OCI-LY1 (cell line): Measurements from ENCODE around the gene LONRF2.

Experiments used
- H2AFZ ChIP-seq: fragments of 200-600 bp; sonication (generic), shearing (Covaris generic); 2 replicates; pipeline ENCODE4 v1.6.0; 2014; ENCODE audit warnings: antibody characterized with exemption, mild to moderate bottlenecking, low read length
- H3F3A ChIP-seq: fragments of 200-600 bp; sonication (generic), shearing (Covaris generic); 2 replicates; pipeline ENCODE4 v1.6.0; 2014; ENCODE audit warnings: mild to moderate bottlenecking, antibody characterized with exemption, low read length, moderate library complexity; ENCODE audit not compliant: insufficient read depth
- H3K27ac ChIP-seq: fragments of 200-600 bp; sonication (generic); 2 replicates; pipeline ENCODE4 v1.5.1; 2014; ENCODE audit warnings: low read length, mixed run types, mild to moderate bottlenecking, low read depth; ENCODE audit not compliant: poor library complexity, severe bottlenecking
- H3K27me3 ChIP-seq: fragments of 200-600 bp; sonication (generic); 2 replicates; pipeline ENCODE4 v1.6.0; 2014; ENCODE audit warnings: antibody characterized with exemption, mild to moderate bottlenecking, low read length, moderate library complexity; ENCODE audit not compliant: insufficient read depth
- H3K36me3 ChIP-seq: fragments of 200-600 bp; sonication (generic); 2 replicates; pipeline ENCODE4 v1.6.1; 2014; ENCODE audit warnings: mild to moderate bottlenecking, antibody characterized with exemption, low read length, moderate library complexity, mixed read lengths; ENCODE audit not compliant: insufficient read depth
- H3K4me1 ChIP-seq: fragments of 200-600 bp; sonication (generic); 2 replicates; pipeline ENCODE4 v1.5.1; 2014; ENCODE audit warnings: mild to moderate bottlenecking, low read length, moderate library complexity; ENCODE audit not compliant: insufficient read depth, severe bottlenecking
- H3K4me2 ChIP-seq: fragments of 200-600 bp; sonication (generic), shearing (Covaris generic); 2 replicates; pipeline ENCODE4 v1.6.1; 2014; ENCODE audit warnings: low read length
- H3K4me3 ChIP-seq: fragments of 200-600 bp; sonication (generic); 2 replicates; pipeline ENCODE4 v1.5.1; 2014; ENCODE audit warnings: low read length, low read depth, mild to moderate bottlenecking, mixed read lengths; ENCODE audit not compliant: poor library complexity, severe bottlenecking
- H3K79me2 ChIP-seq: fragments of 200-600 bp; shearing (Covaris generic); 2 replicates; pipeline ENCODE4 v1.6.1; 2016; ENCODE audit warnings: mixed run types, low read length, mixed read lengths; ENCODE audit not compliant: insufficient read depth
- H3K9ac ChIP-seq: fragments of 200-600 bp; sonication (generic), shearing (Covaris generic); 2 replicates; pipeline ENCODE4 v1.6.1; 2014; ENCODE audit warnings: mild to moderate bottlenecking, low read length, mixed read lengths
- H3K9me2 ChIP-seq: fragments of 200-600 bp; sonication (generic), shearing (Covaris generic); 2 replicates; pipeline ENCODE4 v1.6.1; 2014; ENCODE audit warnings: low read depth, mild to moderate bottlenecking, low read length, mixed read lengths
- H3K9me3 ChIP-seq: fragments of 200-600 bp; shearing (Covaris generic); 2 replicates; pipeline ENCODE4 v1.6.1; 2014; ENCODE audit warnings: low read length, mixed read lengths
- H4K20me1 ChIP-seq: fragments of 200-600 bp; sonication (generic), shearing (Covaris generic); 2 replicates; pipeline ENCODE4 v1.6.0; 2016; ENCODE audit warnings: mild to moderate bottlenecking, low read length; ENCODE audit not compliant: insufficient read depth
- EZH2 ChIP-seq: fragments of 200-600 bp; sonication (generic), shearing (Covaris generic); IDR thresholded peaks from 2 replicates; pipeline ENCODE4 v1.8.0; 2017; ENCODE audit warnings: borderline replicate concordance, mixed run types, mild to moderate bottlenecking, antibody characterized with exemption, low read length, moderate library complexity, mixed read lengths
- TF ChIP-seq, protein P1 (sequence below): fragments of 200-600 bp; sonication (generic), shearing (Covaris generic); IDR thresholded peaks from 2 replicates; pipeline ENCODE4 v1.5.1; 2017; ENCODE audit warnings: mild to moderate bottlenecking, antibody characterized with exemption, low read length, moderate library complexity, mixed read lengths

The LONRF2 gene

GRCh38 chr2:100359576-100359975 is 37.3 kb upstream of the LONRF2 start:
- no peaks in the 10 kb centered on the region for H3K9me3 ChIP-seq
- no peak overlapping the region for H3K27ac ChIP-seq
- no peaks in the 10 kb centered on the region for H3F3A ChIP-seq
- H2AFZ ChIP-seq: no peak overlapping the region
- no peak overlapping the region for H3K9ac ChIP-seq
- H3K4me3 ChIP-seq: no peak overlapping the region
- no peaks in the 10 kb centered on the region for H3K4me1 ChIP-seq
- H3K79me2 ChIP-seq: no peaks in the 10 kb centered on the region
- no peaks in the 10 kb centered on the region for H3K9me2 ChIP-seq
- H3K27me3 ChIP-seq: no peaks in the 10 kb centered on the region
- no peaks in the 10 kb centered on the region for H4K20me1 ChIP-seq
- TF ChIP-seq EZH2: no peak
- TF ChIP-seq, protein P1, sequence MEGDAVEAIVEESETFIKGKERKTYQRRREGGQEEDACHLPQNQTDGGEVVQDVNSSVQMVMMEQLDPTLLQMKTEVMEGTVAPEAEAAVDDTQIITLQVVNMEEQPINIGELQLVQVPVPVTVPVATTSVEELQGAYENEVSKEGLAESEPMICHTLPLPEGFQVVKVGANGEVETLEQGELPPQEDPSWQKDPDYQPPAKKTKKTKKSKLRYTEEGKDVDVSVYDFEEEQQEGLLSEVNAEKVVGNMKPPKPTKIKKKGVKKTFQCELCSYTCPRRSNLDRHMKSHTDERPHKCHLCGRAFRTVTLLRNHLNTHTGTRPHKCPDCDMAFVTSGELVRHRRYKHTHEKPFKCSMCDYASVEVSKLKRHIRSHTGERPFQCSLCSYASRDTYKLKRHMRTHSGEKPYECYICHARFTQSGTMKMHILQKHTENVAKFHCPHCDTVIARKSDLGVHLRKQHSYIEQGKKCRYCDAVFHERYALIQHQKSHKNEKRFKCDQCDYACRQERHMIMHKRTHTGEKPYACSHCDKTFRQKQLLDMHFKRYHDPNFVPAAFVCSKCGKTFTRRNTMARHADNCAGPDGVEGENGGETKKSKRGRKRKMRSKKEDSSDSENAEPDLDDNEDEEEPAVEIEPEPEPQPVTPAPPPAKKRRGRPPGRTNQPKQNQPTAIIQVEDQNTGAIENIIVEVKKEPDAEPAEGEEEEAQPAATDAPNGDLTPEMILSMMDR: no peak
- no peaks in the 10 kb centered on the region for H3K36me3 ChIP-seq
- no peak overlapping the region for H3K4me2 ChIP-seq

DNA sequence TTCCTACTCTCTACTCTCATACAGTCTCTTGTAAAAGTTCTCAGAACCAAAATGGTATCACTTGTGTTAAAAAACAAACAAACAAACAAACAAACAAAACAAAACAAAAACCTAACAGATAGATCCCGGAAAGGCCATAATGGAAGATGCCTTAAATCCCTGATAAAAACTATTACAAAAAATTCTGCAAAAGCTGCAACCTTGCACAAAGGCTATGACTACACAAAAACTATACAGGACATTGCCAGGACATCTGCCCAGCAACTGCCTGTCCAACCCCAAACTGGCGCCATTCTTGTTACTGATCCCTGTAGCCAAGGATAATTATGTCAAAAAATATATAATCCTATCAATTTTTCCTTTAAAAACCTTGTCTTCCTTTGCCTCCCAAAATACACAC is 36.3 kb upstream of the LONRF2 start:
- Histone ChIP-seq H3K27me3 (no peaks in the 10 kb centered on the region), H3K9me3 (no peaks in the 10 kb centered on the region), H3K9ac (no peak overlapping the region), H4K20me1 (no peaks in the 10 kb centered on the region), H3K79me2 (no peaks in the 10 kb centered on the region), H3K4me2 (no peak overlapping the region), H3K36me3 (no peaks in the 10 kb centered on the region), H2AFZ (no peak overlapping the region), H3K4me1 (no peaks in the 10 kb centered on the region), H3K4me3 (no peak overlapping the region), H3K27ac (no peak overlapping the region), H3K9me2 (no peaks in the 10 kb centered on the region), H3F3A (no peaks in the 10 kb centered on the region)
- no peak for TF ChIP-seq EZH2
- TF ChIP-seq, protein P1: no peak

DNA sequence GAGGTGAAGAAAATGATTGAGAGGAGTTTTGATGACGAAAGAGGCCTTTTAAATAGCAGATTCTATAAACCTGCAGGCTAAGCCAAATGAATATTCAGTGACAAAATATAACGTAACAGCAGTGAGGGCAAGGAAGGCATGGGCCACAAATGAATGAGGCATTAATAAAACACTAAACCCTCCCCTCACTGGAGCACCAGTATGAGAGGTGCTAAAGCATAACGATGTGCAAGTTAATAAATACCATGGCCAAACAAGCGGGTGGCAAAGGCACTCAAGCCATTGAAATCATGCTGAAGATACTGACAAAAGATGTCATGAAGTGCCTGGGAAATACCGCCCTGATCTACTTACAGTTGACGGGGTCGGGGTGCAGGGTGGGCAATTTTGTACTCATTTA is 30.2 kb upstream of the LONRF2 start:
- no peaks in the 10 kb centered on the region for H3K4me1 ChIP-seq
- no peaks in the 10 kb centered on the region for H3K9me3 ChIP-seq
- H2AFZ ChIP-seq: no peak overlapping the region
- no peaks in the 10 kb centered on the region for H3K79me2 ChIP-seq
- H3F3A ChIP-seq: no peaks in the 10 kb centered on the region
- H4K20me1 ChIP-seq: no peaks in the 10 kb centered on the region
- no peak overlapping the region for H3K9ac ChIP-seq
- TF ChIP-seq, protein P1: no peak
- no peak for TF ChIP-seq EZH2
- no peak overlapping the region for H3K4me3 ChIP-seq
- no peak overlapping the region for H3K27ac ChIP-seq
- no peaks in the 10 kb centered on the region for H3K9me2 ChIP-seq
- peaks cover 4% of the 10 kb centered on the region; the same call in 1 of the 2 replicates for H3K27me3 ChIP-seq
- H3K36me3 ChIP-seq: no peaks in the 10 kb centered on the region
- H3K4me2 ChIP-seq: no peak overlapping the region
